H9 (cell line): ENCODE results near the gene WDPCP. TPM values are rescaled to one million over a fixed set of nuclear protein-coding genes. Genes with fewer than 3 reads are reported as not detected.

Experiments used
- DNase-seq: peaks from one replicate; pipeline ENCODE4 v3.0.0-alpha.2; 2017
- H2AFZ ChIP-seq: one replicate; pipeline ENCODE4 v1.6.1; 2013; ENCODE audit warnings: mild to moderate bottlenecking, low read length, control low read depth, moderate library complexity
- H2AK5ac ChIP-seq: 2 replicates; pipeline ENCODE4 v1.6.1; 2013; ENCODE audit warnings: low read length, control low read depth, mixed read lengths; ENCODE audit not compliant: insufficient read length
- H2BK120ac ChIP-seq: one replicate; pipeline ENCODE4 v1.6.1; 2013; ENCODE audit warnings: low read depth, mild to moderate bottlenecking, low read length, control low read depth, inconsistent platforms; ENCODE audit not compliant: poor library complexity, severe bottlenecking
- H2BK12ac ChIP-seq: 2 replicates; pipeline ENCODE4 v1.6.1; 2013; ENCODE audit warnings: low read length, control low read depth, mixed read lengths, low read depth; ENCODE audit not compliant: insufficient read length
- H2BK15ac ChIP-seq: 2 replicates; pipeline ENCODE4 v1.6.1; 2013; ENCODE audit warnings: low read depth, low read length, control low read depth
- H2BK20ac ChIP-seq: one replicate; pipeline ENCODE4 v1.6.1; 2013; ENCODE audit warnings: low read depth, mild to moderate bottlenecking, low read length, control low read depth, inconsistent platforms; ENCODE audit not compliant: poor library complexity, severe bottlenecking
- H2BK5ac ChIP-seq: 2 replicates; pipeline ENCODE4 v1.6.1; 2013; ENCODE audit warnings: low read length, control low read depth, mixed read lengths; ENCODE audit not compliant: insufficient read length
- H3K14ac ChIP-seq: 2 replicates; pipeline ENCODE4 v1.6.1; 2013; ENCODE audit warnings: low read length, control low read depth; ENCODE audit not compliant: insufficient read depth
- H3K18ac ChIP-seq: 2 replicates; pipeline ENCODE4 v1.6.1; 2013; ENCODE audit warnings: low read depth, mild to moderate bottlenecking, mixed read lengths, low read length, control low read depth; ENCODE audit not compliant: insufficient read length
- H3K23ac ChIP-seq: 2 replicates; pipeline ENCODE4 v1.6.1; 2013; ENCODE audit warnings: low read length, control low read depth, mixed read lengths, low read depth; ENCODE audit not compliant: insufficient read length
- H3K23me2 ChIP-seq: 2 replicates; pipeline ENCODE4 v1.6.1; 2013; ENCODE audit warnings: low read depth, mild to moderate bottlenecking, mixed read lengths, low read length, control low read depth; ENCODE audit not compliant: insufficient read length, poor library complexity, severe bottlenecking
- H3K27ac ChIP-seq: 2 replicates; pipeline ENCODE4 v1.5.1; 2013; ENCODE audit warnings: low read length, control low read depth, mixed read lengths, low read depth; ENCODE audit not compliant: insufficient read length
- H3K27me3 ChIP-seq: 2 replicates; pipeline ENCODE4 v1.6.1; 2013; ENCODE audit warnings: low read length, control low read depth, inconsistent platforms; ENCODE audit not compliant: insufficient read depth
- H3K4ac ChIP-seq: 2 replicates; pipeline ENCODE4 v1.6.1; 2013; ENCODE audit warnings: low read depth, mild to moderate bottlenecking, control low read depth, inconsistent platforms, low read length, moderate library complexity
- H3K4me1 ChIP-seq: 2 replicates; pipeline ENCODE4 v1.6.1; 2013; ENCODE audit warnings: low read length, control low read depth, inconsistent platforms; ENCODE audit not compliant: insufficient read depth
- H3K4me2 ChIP-seq: 2 replicates; pipeline ENCODE4 v1.6.1; 2013; ENCODE audit warnings: low read length, control low read depth, mixed read lengths; ENCODE audit not compliant: insufficient read length, insufficient read depth
- H3K56ac ChIP-seq: 2 replicates; pipeline ENCODE4 v1.6.1; 2013; ENCODE audit warnings: low read depth, mild to moderate bottlenecking, mixed read lengths, low read length, control low read depth; ENCODE audit not compliant: insufficient read length
- H3K79me1 ChIP-seq: 2 replicates; pipeline ENCODE4 v1.6.1; 2013; ENCODE audit warnings: low read depth, mild to moderate bottlenecking, moderate library complexity, low read length, control low read depth, inconsistent platforms; ENCODE audit not compliant: insufficient read depth, poor library complexity, severe bottlenecking
- H3K79me2 ChIP-seq: 2 replicates; pipeline ENCODE4 v1.6.1; 2013; ENCODE audit warnings: low read length, control low read depth, inconsistent platforms; ENCODE audit not compliant: insufficient read depth
- H3K9ac ChIP-seq: 2 replicates; pipeline ENCODE4 v1.6.1; 2013; ENCODE audit warnings: low read length, control low read depth, mixed read lengths; ENCODE audit not compliant: insufficient read length; ENCODE audit errors: extremely low read depth
- H3K9me3 ChIP-seq: one replicate; pipeline ENCODE4 v1.6.1; 2013; ENCODE audit warnings: low read depth, low read length, inconsistent platforms; ENCODE audit not compliant: control insufficient read depth
- H3T11ph ChIP-seq: one replicate; pipeline ENCODE4 v1.6.1; 2013; ENCODE audit warnings: mild to moderate bottlenecking, low read length, control low read depth, inconsistent platforms
- H4K20me1 ChIP-seq: one replicate; pipeline ENCODE4 v1.6.1; 2013; ENCODE audit not compliant: control insufficient read depth, insufficient read length, insufficient read depth
- H4K5ac ChIP-seq: 2 replicates; pipeline ENCODE4 v1.6.1; 2013; ENCODE audit warnings: low read depth, mild to moderate bottlenecking, mixed read lengths, low read length, control low read depth; ENCODE audit not compliant: insufficient read length
- H4K8ac ChIP-seq: replicated peaks from 2 replicates; pipeline ENCODE4 v1.6.1; 2013; ENCODE audit warnings: low read length, control low read depth, mixed read lengths, low read depth; ENCODE audit not compliant: insufficient read length
- H4K91ac ChIP-seq: 2 replicates; pipeline ENCODE4 v1.6.1; 2013; ENCODE audit warnings: low read depth, mild to moderate bottlenecking, moderate library complexity, mixed read lengths, low read length, control low read depth; ENCODE audit not compliant: insufficient read length
- H3K27ac Mint-ChIP-seq, 3 experiments: 2 replicates in 2 of 3; 3 replicates in 1 of 3; pipeline ENCODE4 v1.8.0; 2020 to 2021; ENCODE audit warnings: mixed read lengths in 3 of 3, mild to moderate bottlenecking in 1 of 3, moderate library complexity in 1 of 3
- H3K27me3 Mint-ChIP-seq: 2 replicates; pipeline ENCODE4 v1.8.0; 2021; ENCODE audit warnings: low read depth, mild to moderate bottlenecking, moderate library complexity, mixed read lengths
- H3K36me3 Mint-ChIP-seq, 3 experiments: 2 replicates in 2 of 3; 3 replicates in 1 of 3; pipeline ENCODE4 v1.8.0; 2020 to 2021; ENCODE audit warnings: low read depth in 3 of 3, mixed read lengths in 3 of 3; ENCODE audit not compliant: insufficient read depth in 1 of 3
- H3K4me1 Mint-ChIP-seq, 2 experiments: 2 replicates each; pipeline ENCODE4 v1.8.0; 2020; ENCODE audit warnings: mixed read lengths in 2 of 2
- H3K4me3 Mint-ChIP-seq, 2 experiments: 2 replicates in 1 of 2; 3 replicates in 1 of 2; pipeline ENCODE4 v1.8.0; 2020 to 2021; ENCODE audit warnings: mild to moderate bottlenecking in 2 of 2, mixed read lengths in 2 of 2, moderate library complexity in 1 of 2
- H3K9me3 Mint-ChIP-seq, 2 experiments: 2 replicates in 1 of 2; 3 replicates in 1 of 2; pipeline ENCODE4 v1.8.0; 2020; ENCODE audit warnings: mild to moderate bottlenecking in 2 of 2, mixed read lengths in 2 of 2, moderate library complexity in 1 of 2
- WGBS: extraction: QIAGEN DNeasy Blood & Tissue Kit; methylation state at CpG from one replicate; pipeline ENCODE4 v1.1.7; 2013; ENCODE audit warnings: missing lambda C conversion rate, low lambda C conversion rate, mixed read lengths; ENCODE audit not compliant: insufficient read length; ENCODE audit errors: extremely low coverage; 5-methylcytosine and 5-hydroxymethylcytosine counted together
- total RNA-seq: library from RNA; stranded (reverse); gene quantifications from 2 replicates; pipeline ENCODE4 v1.2.1, GENCODE V29; 2021
- TF ChIP-seq, protein P1 (sequence below): fragments of 200-600 bp; sonication (generic); conservative IDR thresholded peaks from 3 replicates; pipeline ENCODE4 v1.8.0; 2021; ENCODE audit warnings: antibody characterized with exemption, mild to moderate bottlenecking

Gene WDPCP
- total RNA-seq, 1 experiment from 2014 or later, result 22.4 TPM

DNA sequence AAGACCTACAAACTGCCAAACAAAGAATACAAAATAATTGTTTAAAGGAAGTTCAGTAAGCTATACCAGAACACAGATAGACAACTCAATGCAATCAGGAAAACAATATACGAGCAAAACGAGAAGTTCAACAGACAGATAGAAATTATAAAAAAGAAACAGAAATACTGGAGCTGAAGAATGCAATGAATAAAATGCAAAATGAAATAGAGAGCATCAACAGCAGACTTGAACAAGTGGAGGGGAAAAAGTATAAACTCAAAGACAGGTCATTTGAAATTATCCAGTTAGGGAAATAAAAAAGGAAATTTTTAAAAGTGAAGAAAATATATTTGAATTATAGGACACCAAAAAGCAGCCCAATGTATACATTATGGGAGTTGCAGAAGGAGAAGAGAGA is 44.1 kb upstream of the WDPCP start:
- Histone ChIP-seq H3K4ac (no peak overlapping the region), H3K4me1 (no peaks in the 10 kb centered on the region), H2BK15ac (no peak overlapping the region), H4K20me1 (no peaks in the 10 kb centered on the region), H4K5ac (no peak overlapping the region), H2BK120ac (no peak overlapping the region), H3K4me2 (no peak overlapping the region), H3K18ac (no peak overlapping the region), H2AFZ (no peak overlapping the region), H3K23ac (no peak overlapping the region), H3K9me3 (no peaks in the 10 kb centered on the region), H3K23me2 (no peaks in the 10 kb centered on the region), H2AK5ac (no peak overlapping the region), H2BK12ac (no peak overlapping the region), H3K56ac (no peak overlapping the region), H3K79me2 (no peaks in the 10 kb centered on the region), H3K9ac (no peak overlapping the region), H3K27me3 (no peaks in the 10 kb centered on the region), H4K8ac (no peak overlapping the region), H3T11ph (no peak overlapping the region), H2BK5ac (no peak overlapping the region), H2BK20ac (no peak overlapping the region), H3K14ac (no peak overlapping the region), H4K91ac (no peak overlapping the region), H3K79me1 (no peaks in the 10 kb centered on the region), H3K27ac (no peak overlapping the region)
- DNase-seq, result no peak
- H3K4me1 Mint-ChIP-seq, result no peaks in the 10 kb centered on the region
- H3K27ac Mint-ChIP-seq, result no peak overlapping the region
- H3K4me3 Mint-ChIP-seq, result no peak overlapping the region
- TF ChIP-seq, protein P1, sequence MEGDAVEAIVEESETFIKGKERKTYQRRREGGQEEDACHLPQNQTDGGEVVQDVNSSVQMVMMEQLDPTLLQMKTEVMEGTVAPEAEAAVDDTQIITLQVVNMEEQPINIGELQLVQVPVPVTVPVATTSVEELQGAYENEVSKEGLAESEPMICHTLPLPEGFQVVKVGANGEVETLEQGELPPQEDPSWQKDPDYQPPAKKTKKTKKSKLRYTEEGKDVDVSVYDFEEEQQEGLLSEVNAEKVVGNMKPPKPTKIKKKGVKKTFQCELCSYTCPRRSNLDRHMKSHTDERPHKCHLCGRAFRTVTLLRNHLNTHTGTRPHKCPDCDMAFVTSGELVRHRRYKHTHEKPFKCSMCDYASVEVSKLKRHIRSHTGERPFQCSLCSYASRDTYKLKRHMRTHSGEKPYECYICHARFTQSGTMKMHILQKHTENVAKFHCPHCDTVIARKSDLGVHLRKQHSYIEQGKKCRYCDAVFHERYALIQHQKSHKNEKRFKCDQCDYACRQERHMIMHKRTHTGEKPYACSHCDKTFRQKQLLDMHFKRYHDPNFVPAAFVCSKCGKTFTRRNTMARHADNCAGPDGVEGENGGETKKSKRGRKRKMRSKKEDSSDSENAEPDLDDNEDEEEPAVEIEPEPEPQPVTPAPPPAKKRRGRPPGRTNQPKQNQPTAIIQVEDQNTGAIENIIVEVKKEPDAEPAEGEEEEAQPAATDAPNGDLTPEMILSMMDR, result no peak
- peaks cover 24 to 80% (median 36%) of the 10 kb centered on the region in 3 experiments for H3K36me3 Mint-ChIP-seq
- H3K27me3 Mint-ChIP-seq, result no peaks in the 10 kb centered on the region
- peaks cover 47 to 52% of the 10 kb centered on the region in 2 experiments for H3K9me3 Mint-ChIP-seq
- WGBS, result no CpG with 5 or more reads among the region's 2 CpGs
